ENCODE results near the gene NAT9. TPM values are rescaled to one million over a fixed set of nuclear protein-coding genes. Genes with fewer than 3 reads are reported as not detected.

The NAT9 gene
- total RNA-seq, 4 donors from 2014 or later: 15.1 to 35.9 (median 24.2) TPM

DNA sequence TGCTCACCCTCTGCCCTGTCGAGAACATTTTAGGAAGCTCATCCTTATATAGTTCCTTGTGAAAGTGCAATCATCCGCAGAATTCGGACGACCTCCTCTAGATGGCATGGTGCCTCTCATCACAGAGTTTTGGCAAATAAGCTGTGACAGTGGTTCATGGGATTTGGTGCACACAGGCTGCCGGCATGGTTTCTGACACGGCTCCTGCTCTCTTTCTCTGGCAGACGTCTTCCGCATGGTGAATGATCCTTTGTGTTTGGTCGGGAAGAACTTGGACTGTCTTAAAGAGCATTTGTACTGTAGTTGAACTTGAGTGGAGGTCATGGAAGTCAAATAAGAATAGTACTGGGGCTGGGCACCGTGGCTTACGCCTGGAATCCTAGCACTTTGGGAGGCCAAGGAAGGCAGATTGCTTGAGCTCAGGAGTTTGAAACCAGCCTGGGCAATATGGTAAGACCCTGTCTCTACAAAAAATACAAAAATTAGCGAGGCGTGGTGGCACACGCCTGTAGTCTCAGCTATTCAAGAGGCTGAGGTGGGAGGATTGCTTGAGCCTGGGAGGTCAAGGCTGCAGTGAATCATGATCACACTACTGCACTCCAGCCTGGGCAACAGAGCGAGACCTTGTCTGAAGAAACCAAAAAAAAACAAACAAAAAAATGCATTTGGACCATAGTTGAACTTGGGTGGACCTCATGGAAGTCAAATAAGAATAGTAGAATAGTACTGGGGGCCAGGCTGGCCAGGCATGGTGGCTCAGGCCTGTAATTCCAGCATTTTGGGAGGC lies 34.7 kb upstream of the NAT9 start:
- no peak for ATAC-seq (ENCODE audit: low FRiP score)
- TF ChIP-seq, protein P1, sequence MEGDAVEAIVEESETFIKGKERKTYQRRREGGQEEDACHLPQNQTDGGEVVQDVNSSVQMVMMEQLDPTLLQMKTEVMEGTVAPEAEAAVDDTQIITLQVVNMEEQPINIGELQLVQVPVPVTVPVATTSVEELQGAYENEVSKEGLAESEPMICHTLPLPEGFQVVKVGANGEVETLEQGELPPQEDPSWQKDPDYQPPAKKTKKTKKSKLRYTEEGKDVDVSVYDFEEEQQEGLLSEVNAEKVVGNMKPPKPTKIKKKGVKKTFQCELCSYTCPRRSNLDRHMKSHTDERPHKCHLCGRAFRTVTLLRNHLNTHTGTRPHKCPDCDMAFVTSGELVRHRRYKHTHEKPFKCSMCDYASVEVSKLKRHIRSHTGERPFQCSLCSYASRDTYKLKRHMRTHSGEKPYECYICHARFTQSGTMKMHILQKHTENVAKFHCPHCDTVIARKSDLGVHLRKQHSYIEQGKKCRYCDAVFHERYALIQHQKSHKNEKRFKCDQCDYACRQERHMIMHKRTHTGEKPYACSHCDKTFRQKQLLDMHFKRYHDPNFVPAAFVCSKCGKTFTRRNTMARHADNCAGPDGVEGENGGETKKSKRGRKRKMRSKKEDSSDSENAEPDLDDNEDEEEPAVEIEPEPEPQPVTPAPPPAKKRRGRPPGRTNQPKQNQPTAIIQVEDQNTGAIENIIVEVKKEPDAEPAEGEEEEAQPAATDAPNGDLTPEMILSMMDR (IDR thresholded peaks at IDR 0.05): no peak
- DNase-seq (ENCODE audit: low spot score): no peak

GRCh38 chr17:74808714-74809430 lies 32.7 kb upstream of the NAT9 start:
- TF ChIP-seq, protein P1 (IDR thresholded peaks at IDR 0.05): no peak
- DNase-seq (ENCODE audit: low spot score) (no peak), ATAC-seq (ENCODE audit: low FRiP score) (no peak)

GRCh38 chr17:74807925-74808324 lies 31.8 kb upstream of the NAT9 start:
- TF ChIP-seq, protein P1 (IDR thresholded peaks at IDR 0.05): no peak
- no peak for ATAC-seq (ENCODE audit: low FRiP score)
- DNase-seq (ENCODE audit: low spot score): no peak

GRCh38 chr17:74807441-74807840 lies 31.3 kb upstream of the NAT9 start:
- TF ChIP-seq, protein P1 (IDR thresholded peaks at IDR 0.05): no peak
- no peak for ATAC-seq (ENCODE audit: low FRiP score)

GRCh38 chr17:74806334-74806733 lies 30.2 kb upstream of the NAT9 start:
- TF ChIP-seq, protein P1 (IDR thresholded peaks at IDR 0.05): no peak
- ATAC-seq (ENCODE audit: low FRiP score): no peak
- no peak for DNase-seq (ENCODE audit: low spot score)

More at GRCh38 chr17:74807441-74807840, 31.3 kb upstream of the NAT9 start:
- no peak for DNase-seq (ENCODE audit: low spot score)

- TF ChIP-seq, protein P1 (IDR thresholded peaks at IDR 0.05): no peak
- DNase-seq (ENCODE audit: low spot score) (no peak), ATAC-seq (ENCODE audit: low FRiP score) (no peak)
These were observed 29.4 kb upstream of the NAT9 start for GRCh38 chr17:74805591-74805991.
